ENCODE measurements around the gene BCAS3.

DNA sequence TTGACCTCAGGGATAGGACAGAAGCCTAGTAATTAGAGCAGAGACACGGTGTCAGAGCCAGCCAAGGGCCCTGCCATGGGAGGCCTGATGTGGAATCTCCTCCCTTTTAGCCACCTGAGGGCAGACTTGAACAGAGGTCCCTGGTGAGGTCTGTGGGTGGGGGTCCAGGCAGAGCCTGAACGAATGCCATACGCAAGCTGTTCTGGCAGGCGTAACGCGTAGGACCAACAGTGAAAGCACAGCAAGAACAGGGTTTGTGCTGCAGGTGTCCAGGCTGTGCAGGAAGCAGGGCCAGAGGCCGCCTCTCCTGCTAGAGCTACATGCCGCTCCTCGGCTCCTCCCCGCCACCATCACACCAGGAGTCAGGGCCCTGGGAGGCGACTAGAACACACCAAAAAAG, 640.1 kb downstream of the BCAS3 start:
- TF ChIP-seq, protein P1, sequence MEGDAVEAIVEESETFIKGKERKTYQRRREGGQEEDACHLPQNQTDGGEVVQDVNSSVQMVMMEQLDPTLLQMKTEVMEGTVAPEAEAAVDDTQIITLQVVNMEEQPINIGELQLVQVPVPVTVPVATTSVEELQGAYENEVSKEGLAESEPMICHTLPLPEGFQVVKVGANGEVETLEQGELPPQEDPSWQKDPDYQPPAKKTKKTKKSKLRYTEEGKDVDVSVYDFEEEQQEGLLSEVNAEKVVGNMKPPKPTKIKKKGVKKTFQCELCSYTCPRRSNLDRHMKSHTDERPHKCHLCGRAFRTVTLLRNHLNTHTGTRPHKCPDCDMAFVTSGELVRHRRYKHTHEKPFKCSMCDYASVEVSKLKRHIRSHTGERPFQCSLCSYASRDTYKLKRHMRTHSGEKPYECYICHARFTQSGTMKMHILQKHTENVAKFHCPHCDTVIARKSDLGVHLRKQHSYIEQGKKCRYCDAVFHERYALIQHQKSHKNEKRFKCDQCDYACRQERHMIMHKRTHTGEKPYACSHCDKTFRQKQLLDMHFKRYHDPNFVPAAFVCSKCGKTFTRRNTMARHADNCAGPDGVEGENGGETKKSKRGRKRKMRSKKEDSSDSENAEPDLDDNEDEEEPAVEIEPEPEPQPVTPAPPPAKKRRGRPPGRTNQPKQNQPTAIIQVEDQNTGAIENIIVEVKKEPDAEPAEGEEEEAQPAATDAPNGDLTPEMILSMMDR (IDR thresholded peaks at IDR 0.05): no peak
- TF ChIP-seq POLR2A (IDR thresholded peaks at IDR 0.05): no peak

Measured in ovary (tissue), 3 donors.